MM.1S (cell line): ENCODE data around the gene PLOD1.

ENCODE experiments used
- EZH2 ChIP-seq: fragments of 300-600 bp; sonication (generic); optimal IDR thresholded peaks from 2 replicates; pipeline ENCODE3; 2017; ENCODE audit warnings: low read depth, mild to moderate bottlenecking, antibody characterized with exemption, low read length, mixed read lengths
- EZH2phosphoT487 ChIP-seq: fragments of 300-600 bp; sonication (generic); IDR thresholded peaks from 2 replicates; pipeline ENCODE4 v1.6.1; 2018; ENCODE audit warnings: antibody characterized with exemption, low read length
- TF ChIP-seq, protein P1 (sequence below): fragments of 300-600 bp; sonication (generic); IDR thresholded peaks from 2 replicates; pipeline ENCODE4 v1.5.1; 2016; ENCODE audit warnings: antibody characterized with exemption, low read length, mixed read lengths

DNA sequence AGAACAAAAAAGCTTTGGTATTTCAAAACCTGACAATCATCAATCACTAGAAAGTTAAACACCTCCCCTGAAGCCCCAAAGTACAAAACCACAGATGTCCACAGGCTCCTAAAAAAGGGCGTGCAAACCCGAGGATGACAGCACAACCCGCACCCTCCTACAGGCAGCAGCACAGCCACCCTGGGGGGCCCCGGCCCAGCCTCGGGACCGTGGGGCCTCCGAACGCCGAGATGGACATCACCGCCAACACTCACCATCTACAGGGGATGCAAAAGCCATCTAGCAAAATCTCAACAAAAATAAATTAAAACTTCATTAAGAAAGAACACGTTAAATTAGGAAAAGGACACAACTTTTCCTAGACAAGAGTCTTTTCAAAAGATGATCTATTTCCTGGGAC lies 14.9 kb upstream of the PLOD1 start:
- TF ChIP-seq, protein P1, sequence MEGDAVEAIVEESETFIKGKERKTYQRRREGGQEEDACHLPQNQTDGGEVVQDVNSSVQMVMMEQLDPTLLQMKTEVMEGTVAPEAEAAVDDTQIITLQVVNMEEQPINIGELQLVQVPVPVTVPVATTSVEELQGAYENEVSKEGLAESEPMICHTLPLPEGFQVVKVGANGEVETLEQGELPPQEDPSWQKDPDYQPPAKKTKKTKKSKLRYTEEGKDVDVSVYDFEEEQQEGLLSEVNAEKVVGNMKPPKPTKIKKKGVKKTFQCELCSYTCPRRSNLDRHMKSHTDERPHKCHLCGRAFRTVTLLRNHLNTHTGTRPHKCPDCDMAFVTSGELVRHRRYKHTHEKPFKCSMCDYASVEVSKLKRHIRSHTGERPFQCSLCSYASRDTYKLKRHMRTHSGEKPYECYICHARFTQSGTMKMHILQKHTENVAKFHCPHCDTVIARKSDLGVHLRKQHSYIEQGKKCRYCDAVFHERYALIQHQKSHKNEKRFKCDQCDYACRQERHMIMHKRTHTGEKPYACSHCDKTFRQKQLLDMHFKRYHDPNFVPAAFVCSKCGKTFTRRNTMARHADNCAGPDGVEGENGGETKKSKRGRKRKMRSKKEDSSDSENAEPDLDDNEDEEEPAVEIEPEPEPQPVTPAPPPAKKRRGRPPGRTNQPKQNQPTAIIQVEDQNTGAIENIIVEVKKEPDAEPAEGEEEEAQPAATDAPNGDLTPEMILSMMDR, result no peak
- TF ChIP-seq EZH2, result no peak
- no peak for TF ChIP-seq EZH2phosphoT487
